ENCODE measurements around the gene PCDH1. TPM values are rescaled to one million over a fixed set of nuclear protein-coding genes. Genes with fewer than 3 reads are reported as not detected.

The PCDH1 gene
- total and polyA plus RNA-seq, 2 of the 8 experiments (the other 6 are each of a cell fraction or from before 2014, with no cell fraction given) = 101 to 102 TPM

- TF ChIP-seq TCF12 (IDR thresholded peaks at IDR 0.05; ENCODE audit: low read depth, low read length) (peak; percentile 71; the same call in 1 of the 2 replicates), ZNF274 (IDR thresholded peaks at IDR 0.05; ENCODE audit: borderline replicate concordance, extremely low read depth, low read length) (no peak), TAF7 (optimal IDR thresholded peaks at IDR 0.05; ENCODE audit: borderline replicate concordance, low read depth, low read length) (no peak), MAX (IDR thresholded peaks at IDR 0.05) (peak; percentile 73), SIX5 (IDR thresholded peaks at IDR 0.05; ENCODE audit: low read depth, low read length) (no peak), EGR1 (IDR thresholded peaks at IDR 0.05; ENCODE audit: borderline replicate concordance, low read depth, low read length) (no peak)
Measured at GRCh38 chr5:141845371-141845851, 32.8 kb downstream of the PCDH1 start (continued).

All from H1 (cell line).